ENCODE measurements around the gene SMYD3.

SMYD3 gene

GRCh38 chr1:245810181-245810769, 696.8 kb downstream of the SMYD3 start:
- DNase-seq: no peak

GRCh38 chr1:245809361-245809760, 697.7 kb downstream of the SMYD3 start:
- no peak for DNase-seq

- no peak for DNase-seq
These were observed 698.9 kb downstream of the SMYD3 start for GRCh38 chr1:245807954-245808719.

- DNase-seq: no peak
These were observed 699.8 kb downstream of the SMYD3 start for GRCh38 chr1:245807306-245807705.

GRCh38 chr1:245805532-245805931, 701.5 kb downstream of the SMYD3 start:
- DNase-seq: no peak

GRCh38 chr1:245804696-245805095, 702.4 kb downstream of the SMYD3 start:
- no peak for DNase-seq

GRCh38 chr1:245803666-245804037, 703.4 kb downstream of the SMYD3 start:
- DNase-seq: no peak

GRCh38 chr1:245802941-245803665, 704.0 kb downstream of the SMYD3 start:
- no peak for DNase-seq

- DNase-seq: no peak
These were observed 706.0 kb downstream of the SMYD3 start for GRCh38 chr1:245800901-245801605.

GRCh38 chr1:245798349-245798711, 708.7 kb downstream of the SMYD3 start:
- no peak for DNase-seq

- DNase-seq: no peak
These were observed 709.3 kb downstream of the SMYD3 start for GRCh38 chr1:245797592-245798348.

GRCh38 chr1:245791410-245792312, 715.4 kb downstream of the SMYD3 start:
- no peak for DNase-seq

GRCh38 chr1:245790441-245790840, 716.6 kb downstream of the SMYD3 start:
- no peak for DNase-seq

- no peak for DNase-seq
These were observed 718.2 kb downstream of the SMYD3 start for GRCh38 chr1:245788886-245789285.

- no peak for DNase-seq
These were observed 718.8 kb downstream of the SMYD3 start for GRCh38 chr1:245788269-245788668.

GRCh38 chr1:245786948-245787347, 720.1 kb downstream of the SMYD3 start:
- no peak for DNase-seq

GRCh38 chr1:245779797-245780755, 727.0 kb downstream of the SMYD3 start:
- no peak for DNase-seq

GRCh38 chr1:245777752-245778151, 729.3 kb downstream of the SMYD3 start:
- no peak for DNase-seq

GRCh38 chr1:245776694-245777332, 730.3 kb downstream of the SMYD3 start:
- DNase-seq: no peak

GRCh38 chr1:245776139-245776538, 730.9 kb downstream of the SMYD3 start:
- DNase-seq: no peak
